ENCODE results near the gene MAPKAP1. TPM values are rescaled to one million over a fixed set of nuclear protein-coding genes. Genes with fewer than 3 reads are reported as not detected.

The MAPKAP1 gene
- total RNA-seq, 2 donors from 2014 or later, result 83.7 to 91.8 TPM

DNA sequence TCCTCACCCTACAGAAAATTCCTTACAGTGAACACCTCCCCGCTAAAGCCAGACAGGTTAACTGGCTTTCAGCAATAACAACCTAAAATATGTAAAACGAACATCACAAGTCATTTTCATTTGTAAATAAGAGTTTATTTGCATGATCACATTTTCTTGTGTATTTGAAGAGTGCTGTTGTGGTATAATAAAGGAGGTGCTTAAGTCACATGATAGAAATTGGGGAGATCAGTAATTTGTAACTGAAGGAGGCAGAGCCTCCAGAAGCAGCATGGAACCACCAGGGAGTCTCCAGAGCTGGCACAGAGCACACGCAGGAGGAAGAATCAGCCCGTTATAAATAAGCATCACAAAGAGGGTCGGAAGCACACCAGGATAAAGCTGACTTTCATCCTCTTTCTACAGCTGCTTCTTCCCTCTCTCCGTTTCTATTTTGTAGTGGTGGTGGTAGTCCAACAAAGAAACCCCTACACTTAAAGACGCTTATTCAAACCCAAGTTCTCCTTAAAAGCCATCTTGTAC is 210.6 kb downstream of the MAPKAP1 start:
- WGBS, 2 donors, result 84 to 92% methylated on average over 7 of the region's 7 CpGs
- DNase-seq, result no peak
- Histone ChIP-seq H3K27ac (no peak overlapping the region), H3K27me3 (no peaks in the 10 kb centered on the region), H3K4me3 (no peak overlapping the region), H3K4me1 (peaks cover 16% of the 10 kb centered on the region), H3K9me3 (no peaks in the 10 kb centered on the region), H3K36me3 (replicated peaks in 1 of 2; ENCODE audit: insufficient read depth in 1 of 2, low read depth in 2 of 2) (no peaks in the 10 kb centered on the region)
- no peak for TF ChIP-seq POLR2A (IDR thresholded peaks at IDR 0.05)
- TF ChIP-seq, protein P1, sequence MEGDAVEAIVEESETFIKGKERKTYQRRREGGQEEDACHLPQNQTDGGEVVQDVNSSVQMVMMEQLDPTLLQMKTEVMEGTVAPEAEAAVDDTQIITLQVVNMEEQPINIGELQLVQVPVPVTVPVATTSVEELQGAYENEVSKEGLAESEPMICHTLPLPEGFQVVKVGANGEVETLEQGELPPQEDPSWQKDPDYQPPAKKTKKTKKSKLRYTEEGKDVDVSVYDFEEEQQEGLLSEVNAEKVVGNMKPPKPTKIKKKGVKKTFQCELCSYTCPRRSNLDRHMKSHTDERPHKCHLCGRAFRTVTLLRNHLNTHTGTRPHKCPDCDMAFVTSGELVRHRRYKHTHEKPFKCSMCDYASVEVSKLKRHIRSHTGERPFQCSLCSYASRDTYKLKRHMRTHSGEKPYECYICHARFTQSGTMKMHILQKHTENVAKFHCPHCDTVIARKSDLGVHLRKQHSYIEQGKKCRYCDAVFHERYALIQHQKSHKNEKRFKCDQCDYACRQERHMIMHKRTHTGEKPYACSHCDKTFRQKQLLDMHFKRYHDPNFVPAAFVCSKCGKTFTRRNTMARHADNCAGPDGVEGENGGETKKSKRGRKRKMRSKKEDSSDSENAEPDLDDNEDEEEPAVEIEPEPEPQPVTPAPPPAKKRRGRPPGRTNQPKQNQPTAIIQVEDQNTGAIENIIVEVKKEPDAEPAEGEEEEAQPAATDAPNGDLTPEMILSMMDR (IDR thresholded peaks at IDR 0.05), result no peak
- intact Hi-C loops (cut with DNase I), result no loop called here
- no peak for ATAC-seq

DNA sequence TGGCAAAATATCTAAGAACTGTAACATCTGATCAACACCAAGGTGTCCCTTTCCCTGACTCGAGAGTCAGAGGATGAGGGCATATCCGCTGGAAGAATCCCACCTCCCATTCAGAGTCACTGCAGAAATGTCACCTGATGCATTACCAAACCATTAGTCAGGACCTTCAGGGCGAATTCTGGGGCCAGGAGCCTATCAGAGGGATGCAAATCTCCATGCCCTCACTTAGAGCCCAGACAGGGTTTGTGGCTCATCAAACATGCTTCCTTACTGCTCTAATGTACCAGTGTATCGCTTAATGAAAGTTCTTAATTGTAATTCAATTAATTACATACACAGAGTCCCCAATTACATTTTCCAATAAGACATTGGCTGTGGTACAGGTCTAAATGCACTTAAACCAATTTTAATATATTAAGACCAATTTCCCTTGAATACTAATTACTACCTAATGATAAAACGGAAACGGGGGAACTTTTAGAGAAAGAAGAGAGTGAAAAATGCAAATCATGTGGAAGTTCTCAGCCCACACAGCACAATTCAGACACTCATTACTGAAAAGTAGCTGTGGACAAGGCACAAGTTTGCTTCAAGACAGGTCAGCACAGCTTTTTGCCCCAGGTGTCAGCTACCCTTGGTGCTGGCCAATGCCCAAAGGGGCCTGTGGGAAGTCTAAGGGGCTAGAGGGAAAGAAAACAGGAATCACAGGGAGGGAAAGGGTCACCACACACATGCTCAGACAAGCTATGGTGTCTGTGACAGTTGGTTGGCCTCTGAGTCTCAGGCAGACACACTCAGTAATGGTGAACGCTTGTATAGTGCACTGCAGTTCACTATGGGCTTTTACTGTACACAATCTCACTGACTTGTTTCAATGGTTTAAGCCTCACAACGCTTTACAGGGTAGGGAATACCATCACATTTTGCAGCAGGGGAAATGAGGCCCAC is 211.6 kb downstream of the MAPKAP1 start:
- no peak for ATAC-seq
- H3K36me3 ChIP-seq (replicated peaks in 1 of 2; ENCODE audit: insufficient read depth in 1 of 2, low read depth in 2 of 2), result no peaks in the 10 kb centered on the region

DNA sequence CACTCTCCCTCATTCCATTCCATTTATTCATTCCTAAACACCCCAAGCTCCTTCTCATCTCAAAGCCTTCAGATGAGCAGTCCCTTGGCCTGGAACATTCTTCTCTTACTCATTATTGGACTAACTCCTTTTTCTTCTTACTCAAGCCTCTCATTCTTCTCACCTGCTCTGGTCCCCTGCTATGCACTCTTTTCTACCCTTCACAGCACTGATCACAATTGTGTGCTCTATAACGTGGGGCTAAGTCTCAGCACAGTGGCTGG is 212.4 kb downstream of the MAPKAP1 start:
- intact Hi-C loops (cut with DNase I), result no loop called here
- no peak for ATAC-seq
- WGBS, 2 donors, result 77 to 95% methylated on average over 1 of the region's 1 CpG
- H3K27ac ChIP-seq, result no peak overlapping the region
- H3K36me3 ChIP-seq (replicated peaks in 1 of 2; ENCODE audit: insufficient read depth in 1 of 2, low read depth in 2 of 2), result no peaks in the 10 kb centered on the region
- no peak for TF ChIP-seq POLR2A (IDR thresholded peaks at IDR 0.05)
- TF ChIP-seq, protein P1 (IDR thresholded peaks at IDR 0.05), result no peak
- DNase-seq, result no peak
- H3K4me3 ChIP-seq, result no peak overlapping the region
- no peaks in the 10 kb centered on the region for H3K27me3 ChIP-seq
- peaks cover 16% of the 10 kb centered on the region for H3K4me1 ChIP-seq
- no peaks in the 10 kb centered on the region for H3K9me3 ChIP-seq

More for the DNA sequence above, 211.6 kb downstream of the MAPKAP1 start:
- Histone ChIP-seq H3K9me3 (no peaks in the 10 kb centered on the region), H3K4me1 (peaks cover 16% of the 10 kb centered on the region), H3K4me3 (no peak overlapping the region), H3K27me3 (no peaks in the 10 kb centered on the region), H3K27ac (no peak overlapping the region)
- intact Hi-C loops (cut with DNase I), result no loop called here
- WGBS, 2 donors, result 75 to 85% methylated on average over 8 of the region's 8 CpGs
- DNase-seq, result no peak
- TF ChIP-seq POLR2A (IDR thresholded peaks at IDR 0.05), result no peak
- TF ChIP-seq, protein P1 (IDR thresholded peaks at IDR 0.05), result no peak

DNA sequence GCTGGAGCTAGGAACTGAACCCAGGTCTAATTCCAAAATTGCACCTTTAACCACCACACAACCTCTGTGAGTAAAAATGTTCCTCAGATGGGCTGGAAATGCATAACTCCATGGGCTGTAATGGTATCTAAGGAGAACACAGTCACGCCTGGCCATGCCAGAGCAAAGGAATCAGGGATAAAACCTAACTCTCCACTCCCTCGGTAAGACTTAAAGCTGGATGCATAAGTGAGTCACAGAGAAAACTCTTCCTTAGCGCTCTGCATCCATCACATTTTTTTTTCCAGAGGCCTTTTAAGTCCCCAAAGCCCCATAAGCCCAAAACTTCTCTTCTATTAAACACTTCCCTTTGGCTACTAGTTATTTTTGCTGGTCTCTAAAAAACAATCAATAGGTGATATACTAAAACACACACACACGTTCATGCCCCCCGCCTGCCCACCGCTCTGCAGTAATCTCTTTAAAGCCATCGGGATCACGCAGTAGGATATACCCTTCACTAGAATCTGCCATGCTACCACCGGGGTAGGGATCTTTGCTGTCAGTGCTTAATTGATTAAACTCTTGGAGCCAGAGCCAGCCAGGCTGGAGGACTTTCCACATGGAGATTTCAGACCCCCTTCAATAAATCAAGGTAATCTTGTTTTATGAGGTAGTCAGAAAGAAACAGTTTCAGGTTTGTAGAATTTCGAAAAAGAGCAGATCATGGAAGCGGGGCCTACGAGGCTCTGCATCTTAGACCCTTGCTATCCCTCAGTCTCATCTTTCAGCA is 212.9 kb downstream of the MAPKAP1 start:
- intact Hi-C loops (cut with DNase I), result no loop called here
- no peak for DNase-seq
- no peak overlapping the region for H3K4me3 ChIP-seq
- 83 to 91% methylated on average over 12 of the region's 12 CpGs for WGBS, 2 donors
- no peak for ATAC-seq
- TF ChIP-seq, protein P1 (IDR thresholded peaks at IDR 0.05), result no peak
- no peak for TF ChIP-seq POLR2A (IDR thresholded peaks at IDR 0.05)
- H3K36me3 ChIP-seq (replicated peaks in 1 of 2; ENCODE audit: insufficient read depth in 1 of 2, low read depth in 2 of 2), result no peaks in the 10 kb centered on the region
- H3K27me3 ChIP-seq, result no peaks in the 10 kb centered on the region
- no peaks in the 10 kb centered on the region for H3K9me3 ChIP-seq
- H3K4me1 ChIP-seq, result peaks cover 16% of the 10 kb centered on the region
- H3K27ac ChIP-seq, result peak overlapping the region in 1 of 4 donors; percentile 17
